Measurements from ENCODE around the gene SFMBT1. TPM values are rescaled to one million over a fixed set of nuclear protein-coding genes. Genes with fewer than 3 reads are reported as not detected.

Gene SFMBT1
- total RNA-seq, 1 experiment from 2014 or later: 3.0 TPM

GRCh38 chr3:53027254-53027844, 18.5 kb downstream of the SFMBT1 start:
- H3K36me3 ChIP-seq (ENCODE audit: insufficient read depth, low read length): no peaks in the 10 kb centered on the region
- no peaks in the 10 kb centered on the region for H3K9me3 ChIP-seq (ENCODE audit: low read length)
- DNase-seq: no peak
- 0 out of 2 replicates have a peak, but pooled peaks cover 6% of the 10 kb centered on the region for H4K20me1 ChIP-seq (ENCODE audit: insufficient read depth, low read depth, low read length)
- no peaks in the 10 kb centered on the region for H3K79me2 ChIP-seq (ENCODE audit: low read length)
- H3K4me2 ChIP-seq (ENCODE audit: low read depth, low read length, poor library complexity, severe bottlenecking): no peak overlapping the region
- no peak overlapping the region for H3K9ac ChIP-seq (ENCODE audit: low read length)
- no peak overlapping the region for H3K4me3 ChIP-seq (ENCODE audit: low read length)
- H2AFZ ChIP-seq (ENCODE audit: low read length): no peak overlapping the region
- no peaks in the 10 kb centered on the region for H3K4me1 ChIP-seq (ENCODE audit: low read length)
- no peak overlapping the region for H3K27ac ChIP-seq (ENCODE audit: low read length)
- H3K27me3 ChIP-seq (ENCODE audit: low read length): no peaks in the 10 kb centered on the region
- no peaks in the 10 kb centered on the region for H3K9me2 ChIP-seq (replicated peaks; ENCODE audit: insufficient read depth, low read length)

GRCh38 chr3:53026382-53027162, 19.3 kb downstream of the SFMBT1 start:
- H3K9ac ChIP-seq (ENCODE audit: low read length): no peak overlapping the region
- no peaks in the 10 kb centered on the region for H3K4me1 ChIP-seq (ENCODE audit: low read length)
- H3K4me2 ChIP-seq (ENCODE audit: low read depth, low read length, poor library complexity, severe bottlenecking): no peak overlapping the region
- no peaks in the 10 kb centered on the region for H3K9me2 ChIP-seq (replicated peaks; ENCODE audit: insufficient read depth, low read length)
- H2AFZ ChIP-seq (ENCODE audit: low read length): no peak overlapping the region
- H3K27ac ChIP-seq (ENCODE audit: low read length): no peak overlapping the region
- H4K20me1 ChIP-seq (ENCODE audit: insufficient read depth, low read depth, low read length): 0 out of 2 replicates have a peak, but pooled peaks cover 6% of the 10 kb centered on the region
- H3K4me3 ChIP-seq (ENCODE audit: low read length): no peak overlapping the region
- H3K79me2 ChIP-seq (ENCODE audit: low read length): no peaks in the 10 kb centered on the region
- H3K36me3 ChIP-seq (ENCODE audit: insufficient read depth, low read length): no peaks in the 10 kb centered on the region
- no peaks in the 10 kb centered on the region for H3K27me3 ChIP-seq (ENCODE audit: low read length)
- no peak for DNase-seq
- H3K9me3 ChIP-seq (ENCODE audit: low read length): no peaks in the 10 kb centered on the region

GRCh38 chr3:53024315-53024714, 21.6 kb downstream of the SFMBT1 start:
- no peak overlapping the region for H3K27ac ChIP-seq (ENCODE audit: low read length)
- no peaks in the 10 kb centered on the region for H3K27me3 ChIP-seq (ENCODE audit: low read length)
- H3K9me3 ChIP-seq (ENCODE audit: low read length): no peaks in the 10 kb centered on the region
- H3K4me2 ChIP-seq (ENCODE audit: low read depth, low read length, poor library complexity, severe bottlenecking): no peak overlapping the region
- 0 out of 2 replicates have a peak, but pooled peaks cover 6% of the 10 kb centered on the region for H4K20me1 ChIP-seq (ENCODE audit: insufficient read depth, low read depth, low read length)
- no peak overlapping the region for H3K4me3 ChIP-seq (ENCODE audit: low read length)
- no peaks in the 10 kb centered on the region for H3K79me2 ChIP-seq (ENCODE audit: low read length)
- no peak for DNase-seq
- no peaks in the 10 kb centered on the region for H3K4me1 ChIP-seq (ENCODE audit: low read length)
- no peaks in the 10 kb centered on the region for H3K36me3 ChIP-seq (ENCODE audit: insufficient read depth, low read length)
- H3K9ac ChIP-seq (ENCODE audit: low read length): no peak overlapping the region
- H3K9me2 ChIP-seq (replicated peaks; ENCODE audit: insufficient read depth, low read length): no peaks in the 10 kb centered on the region
- H2AFZ ChIP-seq (ENCODE audit: low read length): no peak overlapping the region

DNA sequence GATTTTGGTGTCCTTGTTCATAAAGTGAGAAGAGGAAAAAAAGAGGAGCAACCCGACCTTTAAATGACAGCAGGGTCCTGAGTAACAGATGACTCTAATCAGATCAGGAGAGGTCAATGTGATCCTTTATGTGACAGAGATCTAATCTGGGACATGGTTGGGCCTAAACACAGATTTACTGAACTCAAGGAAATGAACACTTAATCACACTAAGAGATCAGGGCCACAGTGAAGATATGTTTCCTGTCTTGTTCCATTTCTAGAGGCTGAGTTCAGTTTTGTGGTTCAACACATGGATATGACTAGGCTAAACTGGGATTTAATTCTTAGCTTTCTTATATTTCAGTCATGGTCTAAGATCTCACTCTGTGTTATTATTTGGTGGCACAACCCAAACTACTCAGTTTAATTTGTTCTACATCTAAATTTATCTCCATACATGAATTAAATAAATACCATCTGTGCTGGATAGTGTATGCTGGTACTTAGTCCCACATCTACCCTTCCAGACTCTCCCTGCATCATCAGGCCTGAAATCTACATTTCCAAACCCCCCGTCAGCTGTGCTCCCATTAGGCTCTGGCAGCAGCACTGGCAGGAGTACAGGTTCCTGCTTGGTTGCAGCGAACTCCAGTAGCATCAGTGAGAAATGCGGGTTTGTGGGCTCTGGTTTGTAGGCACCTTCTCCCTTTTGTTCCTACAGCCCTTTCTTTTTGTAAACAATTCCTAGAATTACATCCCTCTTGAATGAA, 22.6 kb downstream of the SFMBT1 start:
- Histone ChIP-seq H3K4me3 (ENCODE audit: low read length) (no peak overlapping the region), H3K27ac (ENCODE audit: low read length) (no peak overlapping the region), H3K9me3 (ENCODE audit: low read length) (no peaks in the 10 kb centered on the region), H3K27me3 (ENCODE audit: low read length) (no peaks in the 10 kb centered on the region), H3K36me3 (ENCODE audit: insufficient read depth, low read length) (no peaks in the 10 kb centered on the region), H3K79me2 (ENCODE audit: low read length) (no peaks in the 10 kb centered on the region), H3K4me1 (ENCODE audit: low read length) (peaks cover 3% of the 10 kb centered on the region; the same call in 1 of the 2 replicates), H3K4me2 (ENCODE audit: low read depth, low read length, poor library complexity, severe bottlenecking) (no peak overlapping the region), H3K9ac (ENCODE audit: low read length) (no peak overlapping the region), H2AFZ (ENCODE audit: low read length) (no peak overlapping the region), H3K9me2 (replicated peaks; ENCODE audit: insufficient read depth, low read length) (no peaks in the 10 kb centered on the region), H4K20me1 (ENCODE audit: insufficient read depth, low read depth, low read length) (0 out of 2 replicates have a peak, but pooled peaks cover 6% of the 10 kb centered on the region)
- DNase-seq: no peak

DNA sequence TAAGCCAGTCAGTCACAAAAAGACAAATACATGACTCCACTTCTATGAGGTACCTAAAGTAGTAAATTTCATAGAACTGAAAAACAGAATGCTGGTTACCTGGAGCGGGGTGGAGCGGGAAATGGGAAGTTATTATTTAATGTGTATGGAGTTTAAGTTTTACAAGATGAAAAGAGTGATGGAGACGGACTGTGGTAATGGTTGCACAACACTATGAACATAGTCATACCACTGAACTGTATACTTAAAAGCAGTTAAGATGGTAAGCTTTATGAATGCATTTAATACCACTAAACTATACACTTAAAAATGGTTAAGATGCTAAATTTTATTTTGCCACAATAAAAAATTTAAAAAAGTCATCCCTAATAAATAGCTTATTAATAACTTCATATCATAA, 23.2 kb downstream of the SFMBT1 start:
- no peak overlapping the region for H3K27ac ChIP-seq (ENCODE audit: low read length)
- no peaks in the 10 kb centered on the region for H3K9me3 ChIP-seq (ENCODE audit: low read length)
- no peaks in the 10 kb centered on the region for H3K79me2 ChIP-seq (ENCODE audit: low read length)
- DNase-seq: no peak
- no peaks in the 10 kb centered on the region for H3K36me3 ChIP-seq (ENCODE audit: insufficient read depth, low read length)
- 0 out of 2 replicates have a peak, but pooled peaks cover 6% of the 10 kb centered on the region for H4K20me1 ChIP-seq (ENCODE audit: insufficient read depth, low read depth, low read length)
- H2AFZ ChIP-seq (ENCODE audit: low read length): no peak overlapping the region
- H3K9me2 ChIP-seq (replicated peaks; ENCODE audit: insufficient read depth, low read length): no peaks in the 10 kb centered on the region
- H3K4me3 ChIP-seq (ENCODE audit: low read length): no peak overlapping the region
- no peak overlapping the region for H3K9ac ChIP-seq (ENCODE audit: low read length)
- H3K4me1 ChIP-seq (ENCODE audit: low read length): peaks cover 4% of the 10 kb centered on the region; the same call in 1 of the 2 replicates
- H3K27me3 ChIP-seq (ENCODE audit: low read length): no peaks in the 10 kb centered on the region
- no peak overlapping the region for H3K4me2 ChIP-seq (ENCODE audit: low read depth, low read length, poor library complexity, severe bottlenecking)

GRCh38 chr3:53016236-53016635, 29.6 kb downstream of the SFMBT1 start:
- H3K9ac ChIP-seq (ENCODE audit: low read length): no peak overlapping the region
- no peaks in the 10 kb centered on the region for H3K27me3 ChIP-seq (ENCODE audit: low read length)
- no peak overlapping the region for H2AFZ ChIP-seq (ENCODE audit: low read length)
- H3K79me2 ChIP-seq (ENCODE audit: low read length): no peaks in the 10 kb centered on the region
- no peak overlapping the region for H3K4me3 ChIP-seq (ENCODE audit: low read length)
- no peaks in the 10 kb centered on the region for H3K9me3 ChIP-seq (ENCODE audit: low read length)
- H3K36me3 ChIP-seq (ENCODE audit: insufficient read depth, low read length): no peaks in the 10 kb centered on the region
- DNase-seq: no peak
- H3K27ac ChIP-seq (ENCODE audit: low read length): no peak overlapping the region
- H4K20me1 ChIP-seq (ENCODE audit: insufficient read depth, low read depth, low read length): no peaks in the 10 kb centered on the region
- H3K9me2 ChIP-seq (replicated peaks; ENCODE audit: insufficient read depth, low read length): no peaks in the 10 kb centered on the region
- peaks cover 4% of the 10 kb centered on the region; the same call in 1 of the 2 replicates for H3K4me1 ChIP-seq (ENCODE audit: low read length)
- no peak overlapping the region for H3K4me2 ChIP-seq (ENCODE audit: low read depth, low read length, poor library complexity, severe bottlenecking)

DNA sequence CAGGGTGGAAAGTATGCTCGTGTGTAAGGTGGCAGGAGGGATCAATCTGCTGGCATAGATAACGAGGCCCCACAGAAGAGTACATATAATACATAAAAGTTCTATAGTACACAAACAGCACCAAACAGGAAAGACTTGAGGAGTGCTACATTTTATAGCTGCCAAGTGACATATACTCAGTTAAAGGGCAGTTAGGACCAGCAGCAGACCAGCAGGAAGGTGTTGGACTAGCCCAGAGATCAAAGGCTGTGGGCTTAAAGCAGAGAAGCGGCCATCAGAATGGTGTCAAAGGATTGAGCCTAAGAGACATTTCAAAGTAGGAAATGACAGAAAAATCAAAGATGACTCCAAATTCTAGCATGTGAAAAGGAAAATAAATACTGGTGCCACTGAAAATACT, 34.5 kb downstream of the SFMBT1 start:
- Histone ChIP-seq H3K4me1 (ENCODE audit: low read length) (0 out of 2 replicates have a peak, but pooled peaks cover 3% of the 10 kb centered on the region), H3K4me2 (ENCODE audit: low read depth, low read length, poor library complexity, severe bottlenecking) (no peak overlapping the region), H3K4me3 (ENCODE audit: low read length) (no peak overlapping the region), H4K20me1 (ENCODE audit: insufficient read depth, low read depth, low read length) (no peaks in the 10 kb centered on the region), H3K9ac (ENCODE audit: low read length) (no peak overlapping the region), H3K27ac (ENCODE audit: low read length) (no peak overlapping the region), H3K9me2 (replicated peaks; ENCODE audit: insufficient read depth, low read length) (no peaks in the 10 kb centered on the region), H3K79me2 (ENCODE audit: low read length) (no peaks in the 10 kb centered on the region), H2AFZ (ENCODE audit: low read length) (no peak overlapping the region), H3K27me3 (ENCODE audit: low read length) (no peaks in the 10 kb centered on the region), H3K9me3 (ENCODE audit: low read length) (no peaks in the 10 kb centered on the region), H3K36me3 (ENCODE audit: insufficient read depth, low read length) (no peaks in the 10 kb centered on the region)
- DNase-seq: no peak
